ENCODE measurements around the gene BNIP5.
A peak's percentile ranks its signal among the peaks of the same experiment; 100 is the strongest.

BNIP5 gene

DNA sequence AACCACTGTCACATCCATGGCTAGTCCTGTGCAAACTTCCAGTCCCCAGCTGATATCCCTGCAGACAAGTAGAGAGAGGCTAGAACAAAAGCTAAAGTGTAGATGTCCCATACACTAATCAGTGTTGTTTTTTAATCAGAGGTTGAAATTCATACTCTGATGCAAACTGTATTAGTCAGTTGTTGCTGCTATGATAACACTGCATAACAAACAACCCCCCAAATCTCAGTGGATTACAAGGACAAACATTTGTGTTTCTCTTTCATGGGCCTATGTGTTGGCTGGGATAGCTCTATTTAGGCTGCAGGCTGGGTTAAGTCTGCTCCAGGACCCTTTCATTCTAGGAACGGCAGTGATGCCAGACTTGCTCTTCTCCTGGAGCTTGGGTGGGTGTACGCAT, 26.8 kb downstream of the BNIP5 start:
- DNase-seq (ENCODE audit: extremely low read depth, low read depth) = no peak
- no peak overlapping the region for H3K4me3 ChIP-seq (replicated peaks; ENCODE audit: low read depth, low read length)
- TF ChIP-seq CTCF (IDR thresholded peaks at IDR 0.05; ENCODE audit: low read depth, low read length, missing control alignments) = no peak

DNA sequence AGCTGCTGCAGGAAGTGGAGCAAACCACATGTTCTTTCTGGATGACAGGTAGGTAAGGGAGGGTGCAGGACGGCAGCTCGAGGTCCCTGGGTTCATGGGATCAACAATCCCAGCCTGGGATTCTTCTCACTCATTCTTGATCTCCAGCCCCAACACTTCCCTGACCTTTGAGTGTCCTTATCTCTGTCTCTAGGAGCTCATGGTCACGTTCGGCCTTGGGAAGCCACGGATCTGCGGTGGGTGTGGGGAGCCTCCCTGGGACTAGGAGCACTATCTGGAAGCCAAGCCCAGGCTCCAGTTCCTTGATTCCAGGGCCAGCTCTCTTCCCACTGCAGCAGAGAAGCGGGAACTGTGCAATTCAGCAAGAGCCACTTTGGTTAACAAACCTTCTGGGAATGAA, 27.5 kb downstream of the BNIP5 start:
- TF ChIP-seq CTCF (IDR thresholded peaks at IDR 0.05; ENCODE audit: low read depth, low read length, missing control alignments) = no peak
- no peak overlapping the region for H3K4me3 ChIP-seq (replicated peaks; ENCODE audit: low read depth, low read length)
- no peak for DNase-seq (ENCODE audit: extremely low read depth, low read depth)

- no peak overlapping the region for H3K4me3 ChIP-seq (replicated peaks; ENCODE audit: low read depth, low read length)
- no peak for DNase-seq (ENCODE audit: extremely low read depth, low read depth)
- TF ChIP-seq CTCF (IDR thresholded peaks at IDR 0.05; ENCODE audit: low read depth, low read length, missing control alignments) = no peak
Observed at GRCh38 chr6:36308514-36308913, 28.2 kb downstream of the BNIP5 start.

- TF ChIP-seq CTCF (IDR thresholded peaks at IDR 0.05; ENCODE audit: low read depth, low read length, missing control alignments) = no peak
- H3K4me3 ChIP-seq (replicated peaks; ENCODE audit: low read depth, low read length) = no peak overlapping the region
Observed at GRCh38 chr6:36306375-36306774, 30.3 kb downstream of the BNIP5 start.

GRCh38 chr6:36305885-36306284, 30.8 kb downstream of the BNIP5 start:
- TF ChIP-seq CTCF (IDR thresholded peaks at IDR 0.05; ENCODE audit: low read depth, low read length, missing control alignments) = no peak
- H3K4me3 ChIP-seq (replicated peaks; ENCODE audit: low read depth, low read length) = no peak overlapping the region
- no peak for DNase-seq (ENCODE audit: extremely low read depth, low read depth)

More at GRCh38 chr6:36306375-36306774, 30.3 kb downstream of the BNIP5 start:
- DNase-seq (ENCODE audit: extremely low read depth, low read depth) = no peak

DNA sequence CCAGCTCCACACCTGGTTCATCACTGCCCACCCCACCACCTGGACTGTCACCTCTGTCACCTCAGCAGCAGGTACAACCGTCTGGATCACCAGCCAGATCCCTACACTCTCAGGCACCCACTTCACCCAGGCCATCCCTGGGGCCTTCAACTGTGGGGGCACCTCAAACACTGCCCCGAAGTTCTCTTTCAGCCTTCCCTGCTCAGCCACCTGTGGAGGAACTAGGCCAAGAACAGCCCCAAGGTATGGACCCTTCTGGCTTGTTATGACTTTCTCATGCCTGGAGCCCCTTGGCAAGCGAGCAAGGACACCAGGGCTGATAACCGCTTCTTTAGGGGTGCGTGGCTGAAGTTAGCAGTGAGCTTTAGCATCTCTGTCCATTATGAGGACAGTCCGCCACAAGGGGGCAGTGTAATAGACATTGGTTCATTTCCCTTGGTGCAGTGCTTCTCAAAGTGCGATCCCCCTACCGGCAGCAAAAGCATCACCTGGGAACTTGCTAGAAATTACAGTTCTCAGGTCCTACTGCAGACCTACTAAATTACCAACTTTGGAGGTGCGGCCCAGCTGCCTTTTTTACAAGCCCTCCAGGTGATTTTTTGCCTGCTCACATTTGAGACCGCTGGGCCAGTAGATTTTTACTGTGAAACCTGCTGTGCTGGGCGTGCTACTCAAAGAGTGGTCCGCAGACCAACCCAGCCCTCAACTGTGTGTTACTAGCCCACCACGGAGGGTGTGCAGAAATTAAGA, 34.3 kb downstream of the BNIP5 start:
- TF ChIP-seq CTCF (IDR thresholded peaks at IDR 0.05; ENCODE audit: low read depth, low read length, missing control alignments) = peak; percentile 99
- peak; percentile 70 for DNase-seq (ENCODE audit: extremely low read depth, low read depth)
- H3K4me3 ChIP-seq (replicated peaks; ENCODE audit: low read depth, low read length) = no peak overlapping the region

DNA sequence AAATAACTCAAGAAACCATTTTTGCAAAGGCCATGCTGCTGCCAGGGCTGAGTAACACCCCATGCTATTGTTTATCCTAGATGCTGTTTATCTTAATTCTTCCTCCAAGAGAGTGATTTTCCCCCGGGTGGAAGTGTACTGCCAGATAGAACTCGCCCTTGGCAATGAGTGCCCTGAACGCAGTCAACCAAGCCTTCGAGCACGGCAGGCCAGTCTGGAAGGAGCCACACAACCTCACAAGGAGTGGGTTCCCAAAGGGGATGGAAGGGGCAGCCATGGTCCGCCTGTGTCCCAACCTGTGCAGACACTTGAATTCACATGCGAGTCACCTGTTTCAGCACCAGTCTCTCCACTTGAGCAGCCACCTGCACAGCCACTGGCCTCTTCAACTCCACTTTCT, 34.9 kb downstream of the BNIP5 start:
- no peak for DNase-seq (ENCODE audit: extremely low read depth, low read depth)
- TF ChIP-seq CTCF (IDR thresholded peaks at IDR 0.05; ENCODE audit: low read depth, low read length, missing control alignments) = no peak

More for the DNA sequence above, 34.9 kb downstream of the BNIP5 start:
- H3K4me3 ChIP-seq (replicated peaks; ENCODE audit: low read depth, low read length) = no peak overlapping the region
